ENCODE data around the gene HMX3. TPM values are rescaled to one million over a fixed set of nuclear protein-coding genes. Genes with fewer than 3 reads are reported as not detected.

HMX3 gene
- total RNA-seq, 1 donor from 2014 or later: not detected

- no peaks in the 10 kb centered on the region for H3K36me3 ChIP-seq (ENCODE audit: control insufficient read depth, insufficient read depth, low read length)
- TF ChIP-seq CTCF (IDR thresholded peaks at IDR 0.05; ENCODE audit: insufficient read depth, low read length, severe bottlenecking): no peak
- H3K27me3 ChIP-seq (ENCODE audit: control insufficient read depth, insufficient read depth, low read length): peaks cover 31% of the 10 kb centered on the region
- FAIRE-seq: no peak
- no peak overlapping the region for H3K4me3 ChIP-seq (ENCODE audit: low read depth, low read length)
- peak; percentile 64 for DNase-seq (ENCODE audit: low read depth)
These were observed 6.0 kb upstream of the HMX3 start for GRCh38 chr10:123129618-123130271.

- peak; percentile 94 for TF ChIP-seq CTCF (IDR thresholded peaks at IDR 0.05; ENCODE audit: insufficient read depth, low read length, severe bottlenecking)
- H3K36me3 ChIP-seq (ENCODE audit: control insufficient read depth, insufficient read depth, low read length): no peaks in the 10 kb centered on the region
- peaks cover 54% of the 10 kb centered on the region for H3K27me3 ChIP-seq (ENCODE audit: control insufficient read depth, insufficient read depth, low read length)
- DNase-seq (ENCODE audit: low read depth) (peak; percentile 71), FAIRE-seq (no peak)
- peak overlapping the region; percentile 13 for H3K4me3 ChIP-seq (ENCODE audit: low read depth, low read length)
These were observed 2.9 kb upstream of the HMX3 start for GRCh38 chr10:123132576-123133477.

GRCh38 chr10:123133541-123134342 is 2.0 kb upstream of the HMX3 start:
- DNase-seq (ENCODE audit: low read depth) (no peak), FAIRE-seq (no peak)
- H3K4me3 ChIP-seq (ENCODE audit: low read depth, low read length): no peak overlapping the region
- H3K36me3 ChIP-seq (ENCODE audit: control insufficient read depth, insufficient read depth, low read length): no peaks in the 10 kb centered on the region
- TF ChIP-seq CTCF (IDR thresholded peaks at IDR 0.05; ENCODE audit: insufficient read depth, low read length, severe bottlenecking): no peak
- peaks cover 60% of the 10 kb centered on the region for H3K27me3 ChIP-seq (ENCODE audit: control insufficient read depth, insufficient read depth, low read length)

- peaks cover 67% of the 10 kb centered on the region for H3K27me3 ChIP-seq (ENCODE audit: control insufficient read depth, insufficient read depth, low read length)
- DNase-seq (ENCODE audit: low read depth): no peak
- FAIRE-seq: no peak
These were observed 1.3 kb upstream of the HMX3 start for GRCh38 chr10:123134343-123134914.

More at GRCh38 chr10:123134343-123134914, 1.3 kb upstream of the HMX3 start:
- H3K4me3 ChIP-seq (ENCODE audit: low read depth, low read length): no peak overlapping the region
- TF ChIP-seq CTCF (IDR thresholded peaks at IDR 0.05; ENCODE audit: insufficient read depth, low read length, severe bottlenecking): no peak
- no peaks in the 10 kb centered on the region for H3K36me3 ChIP-seq (ENCODE audit: control insufficient read depth, insufficient read depth, low read length)
